ENCODE results near the gene PARP6.
A peak's percentile ranks its signal among the peaks of the same experiment; 100 is the strongest.

The PARP6 gene

GRCh38 chr15:72242775-72243370 lies 29.5 kb downstream of the PARP6 start:
- H3K4me3 ChIP-seq (replicated peaks in 1 of 2; ENCODE audit: low read depth in 2 of 2, low read length in 2 of 2) = no peak overlapping the region
- no peak for DNase-seq (ENCODE audit: low read depth in 2 of 2)
- TF ChIP-seq CTCF (IDR thresholded peaks at IDR 0.05; ENCODE audit: low read depth, low read length) = no peak

GRCh38 chr15:72239652-72240051 lies 32.7 kb downstream of the PARP6 start:
- TF ChIP-seq CTCF (IDR thresholded peaks at IDR 0.05; ENCODE audit: low read depth, low read length) = no peak
- no peak overlapping the region for H3K4me3 ChIP-seq (replicated peaks in 1 of 2; ENCODE audit: low read depth in 2 of 2, low read length in 2 of 2)
- DNase-seq (ENCODE audit: low read depth in 2 of 2) = no peak

GRCh38 chr15:72238586-72238985 lies 33.8 kb downstream of the PARP6 start:
- H3K4me3 ChIP-seq (replicated peaks in 1 of 2; ENCODE audit: low read depth in 2 of 2, low read length in 2 of 2) = no peak overlapping the region
- DNase-seq (ENCODE audit: low read depth in 2 of 2) = no peak
- no peak for TF ChIP-seq CTCF (IDR thresholded peaks at IDR 0.05; ENCODE audit: low read depth, low read length)

- TF ChIP-seq CTCF (IDR thresholded peaks at IDR 0.05; ENCODE audit: low read depth, low read length) = no peak
- no peak for DNase-seq (ENCODE audit: low read depth in 2 of 2)
These were observed 34.5 kb downstream of the PARP6 start for GRCh38 chr15:72237853-72238224.

GRCh38 chr15:72237029-72237852 lies 35.1 kb downstream of the PARP6 start:
- TF ChIP-seq CTCF (IDR thresholded peaks at IDR 0.05; ENCODE audit: low read depth, low read length) = no peak
- DNase-seq (ENCODE audit: low read depth in 2 of 2) = peak; percentile 96 to 97
- H3K4me3 ChIP-seq (replicated peaks in 1 of 2; ENCODE audit: low read depth in 2 of 2, low read length in 2 of 2) = peak overlapping the region; percentile 5 to 49

More at GRCh38 chr15:72237853-72238224, 34.5 kb downstream of the PARP6 start:
- H3K4me3 ChIP-seq (replicated peaks in 1 of 2; ENCODE audit: low read depth in 2 of 2, low read length in 2 of 2) = no peak overlapping the region

- no peak for TF ChIP-seq CTCF (IDR thresholded peaks at IDR 0.05; ENCODE audit: low read depth, low read length)
- no peak for DNase-seq (ENCODE audit: low read depth in 2 of 2)
- peak overlapping the region in 1 of 2 donors; percentile 49 for H3K4me3 ChIP-seq (replicated peaks in 1 of 2; ENCODE audit: low read depth in 2 of 2, low read length in 2 of 2)
These were observed 35.9 kb downstream of the PARP6 start for GRCh38 chr15:72236381-72237003.
